ENCODE measurements around the gene ZYX.

The ZYX gene

DNA sequence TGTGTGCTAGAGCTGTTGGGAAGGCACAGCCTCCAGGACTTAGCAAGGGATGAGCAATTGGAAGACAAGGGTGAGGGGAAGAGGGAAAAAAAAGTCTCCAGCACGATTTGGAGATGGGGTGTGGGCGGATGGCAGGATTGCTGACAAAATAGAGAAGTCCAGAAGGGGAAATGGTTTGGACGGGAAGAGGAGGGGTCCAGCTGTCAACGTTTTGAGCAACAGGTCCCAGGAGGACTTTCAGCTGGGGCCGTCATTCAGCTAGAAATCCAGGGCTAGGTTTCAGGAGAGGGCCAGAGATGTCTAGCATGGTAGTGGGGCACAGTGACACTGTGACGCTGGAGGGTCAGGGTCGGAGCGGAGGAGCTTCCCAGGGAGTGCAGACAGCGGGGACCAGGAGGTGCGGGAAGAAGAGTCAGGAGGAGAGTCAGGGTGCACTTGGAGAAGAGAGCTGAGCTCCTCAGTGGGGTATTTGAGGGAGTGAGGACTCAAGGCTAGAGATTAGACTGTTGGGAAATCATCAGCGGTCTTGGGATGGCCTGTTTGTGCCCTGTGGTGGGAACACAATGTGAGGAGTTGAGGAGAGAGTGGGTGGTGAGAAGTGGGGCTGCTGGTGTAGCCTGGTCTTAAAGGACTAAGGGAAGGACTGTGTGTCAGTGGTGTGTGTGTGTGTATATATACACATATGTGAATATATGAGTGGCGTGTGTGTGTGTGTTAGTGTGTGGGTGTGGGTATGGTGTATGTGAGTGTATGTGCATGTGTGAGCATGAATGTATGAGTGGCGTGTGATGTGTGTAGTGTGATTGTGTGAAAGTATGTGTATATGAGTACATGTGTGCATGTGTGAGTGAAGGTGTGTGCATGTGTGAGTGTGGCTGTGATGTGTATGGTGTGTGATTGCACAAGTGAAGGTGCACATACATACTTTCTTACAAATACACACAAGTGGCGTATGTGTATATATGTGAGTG lies 3.8 kb downstream of the ZYX start:
- peak overlapping the region; percentile 91 for H3K4me3 ChIP-seq (ENCODE audit: low read depth, low read length)
- POLR2A ChIA-PET, result interaction anchor here (1.4 to 7.0 kb wide), 2 partner anchors 8 to 97 kb away, joined by 3 to 104 read pairs; partner anchors contain the start of gene CASP2
- TF ChIP-seq, protein P1, sequence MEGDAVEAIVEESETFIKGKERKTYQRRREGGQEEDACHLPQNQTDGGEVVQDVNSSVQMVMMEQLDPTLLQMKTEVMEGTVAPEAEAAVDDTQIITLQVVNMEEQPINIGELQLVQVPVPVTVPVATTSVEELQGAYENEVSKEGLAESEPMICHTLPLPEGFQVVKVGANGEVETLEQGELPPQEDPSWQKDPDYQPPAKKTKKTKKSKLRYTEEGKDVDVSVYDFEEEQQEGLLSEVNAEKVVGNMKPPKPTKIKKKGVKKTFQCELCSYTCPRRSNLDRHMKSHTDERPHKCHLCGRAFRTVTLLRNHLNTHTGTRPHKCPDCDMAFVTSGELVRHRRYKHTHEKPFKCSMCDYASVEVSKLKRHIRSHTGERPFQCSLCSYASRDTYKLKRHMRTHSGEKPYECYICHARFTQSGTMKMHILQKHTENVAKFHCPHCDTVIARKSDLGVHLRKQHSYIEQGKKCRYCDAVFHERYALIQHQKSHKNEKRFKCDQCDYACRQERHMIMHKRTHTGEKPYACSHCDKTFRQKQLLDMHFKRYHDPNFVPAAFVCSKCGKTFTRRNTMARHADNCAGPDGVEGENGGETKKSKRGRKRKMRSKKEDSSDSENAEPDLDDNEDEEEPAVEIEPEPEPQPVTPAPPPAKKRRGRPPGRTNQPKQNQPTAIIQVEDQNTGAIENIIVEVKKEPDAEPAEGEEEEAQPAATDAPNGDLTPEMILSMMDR (IDR thresholded peaks at IDR 0.05; ENCODE audit: insufficient read depth, low read length, missing control alignments), result no peak
- DNase-seq (ENCODE audit: low read depth, low spot score), result no peak
- CTCF ChIA-PET, result interaction anchor here (0.9 to 2.8 kb wide), 6 partner anchors 10 to 515 kb away, joined by 3 to 17 read pairs (median 4); no protein-coding TSS in a partner anchor

DNA sequence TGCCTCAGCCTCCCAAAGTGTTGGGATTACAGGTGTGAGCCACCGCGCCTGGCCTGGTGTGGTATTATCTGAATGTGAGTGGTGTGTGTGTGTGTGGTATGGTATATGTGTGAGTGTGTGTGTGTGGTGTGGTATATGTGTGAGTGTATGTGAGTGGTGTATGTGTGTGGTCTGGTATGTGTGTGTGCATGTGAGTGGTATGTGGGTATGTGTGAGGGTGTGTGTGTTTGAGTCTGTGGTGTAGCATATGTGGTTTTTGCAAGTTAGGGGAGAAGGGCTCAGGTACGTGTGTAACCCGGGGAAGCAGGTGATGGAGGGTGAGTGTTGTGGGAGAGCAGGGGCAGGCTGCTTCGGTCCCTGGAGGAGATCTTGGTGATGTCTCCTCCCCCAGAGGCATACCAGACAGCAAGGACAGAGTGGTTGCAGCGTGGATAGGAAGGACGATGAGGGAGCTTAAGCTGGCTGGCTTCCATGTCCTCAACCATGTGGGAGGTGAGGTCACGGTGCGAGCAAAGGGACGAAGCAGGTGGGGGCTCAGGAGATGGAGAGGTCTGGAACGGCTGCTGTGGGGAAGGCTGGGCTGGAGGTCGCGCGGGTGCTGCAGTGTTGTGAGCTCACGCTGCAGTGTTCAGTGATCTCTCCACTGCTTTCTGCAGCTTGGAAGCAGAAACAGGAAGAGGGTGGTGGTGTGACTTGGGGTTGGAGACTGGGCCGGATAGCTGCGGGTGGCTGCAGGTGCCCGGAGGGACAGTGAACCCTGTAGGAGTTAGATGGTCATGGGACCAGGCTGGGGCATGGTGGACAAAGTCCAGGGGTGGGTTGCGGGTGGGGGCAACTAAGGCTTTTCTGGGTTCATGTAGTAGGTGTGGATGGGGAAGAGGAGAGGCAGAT lies 5.0 kb downstream of the ZYX start:
- TF ChIP-seq, protein P1 (IDR thresholded peaks at IDR 0.05; ENCODE audit: insufficient read depth, low read length, missing control alignments), result no peak
- POLR2A ChIA-PET, result no interaction called here
- CTCF ChIA-PET, result interaction anchor here (0.6 kb wide), 1 partner anchor 364 kb away, joined by 3 read pairs; no protein-coding TSS in a partner anchor

DNA sequence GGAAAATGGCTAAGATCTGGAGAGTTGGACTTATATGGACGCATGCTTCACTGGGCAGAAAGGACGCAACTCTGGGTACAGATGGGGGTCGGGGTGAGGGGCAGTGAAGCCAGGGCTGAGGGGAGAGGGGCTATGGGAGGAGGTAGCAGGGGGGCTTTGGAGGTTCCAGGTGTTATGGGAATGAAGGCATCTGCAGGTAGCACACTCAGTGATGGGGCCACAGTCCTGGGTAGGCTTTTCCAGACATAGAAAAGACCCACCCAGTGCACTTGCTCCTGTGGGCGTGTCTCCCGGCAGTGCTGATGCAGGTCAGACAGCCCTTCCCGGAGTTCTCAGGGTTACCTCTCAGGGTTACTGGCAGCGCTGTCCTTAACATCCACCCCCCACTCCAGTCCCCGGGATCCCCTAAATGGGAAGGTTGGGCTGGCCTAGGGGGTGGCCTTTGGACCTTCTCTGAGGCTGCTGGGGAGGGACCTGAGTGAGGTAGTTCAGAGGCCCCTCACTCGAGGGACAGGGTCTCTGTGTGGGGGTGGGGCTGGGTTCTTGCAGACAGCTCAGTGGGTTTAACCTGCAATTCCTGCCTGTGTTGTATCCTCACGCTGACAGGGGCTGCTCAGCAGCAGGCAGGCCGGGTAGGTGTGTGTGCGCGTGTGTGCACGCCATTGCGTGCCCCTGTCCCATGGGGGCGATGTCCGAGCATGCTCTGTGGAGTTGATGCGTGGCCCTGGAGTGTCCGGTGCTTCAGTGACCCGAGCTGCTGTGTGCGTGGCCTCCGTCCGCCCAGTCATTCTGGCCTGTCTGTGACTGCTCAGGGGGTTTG lies 6.2 kb downstream of the ZYX start:
- ChIA-PET CTCF (interaction anchor here (1.2 to 3.3 kb wide), 5 partner anchors 7 to 147 kb away, joined by 3 to 20 read pairs (median 4); partner anchors contain the start of gene ZYX), POLR2A (interaction anchor here (1.0 to 1.6 kb wide), 2 partner anchors 20 to 147 kb away, joined by 4 to 8 read pairs; no protein-coding TSS in a partner anchor)
- TF ChIP-seq, protein P1 (IDR thresholded peaks at IDR 0.05; ENCODE audit: insufficient read depth, low read length, missing control alignments), result no peak
- DNase-seq (ENCODE audit: low read depth, low spot score), result no peak
- H3K4me3 ChIP-seq (ENCODE audit: low read depth, low read length), result no peak overlapping the region; the same call in 1 of the 2 replicates

More for the DNA sequence above, 5.0 kb downstream of the ZYX start:
- peak overlapping the region; percentile 39 for H3K4me3 ChIP-seq (ENCODE audit: low read depth, low read length)
- no peak for DNase-seq (ENCODE audit: low read depth, low spot score)

DNA sequence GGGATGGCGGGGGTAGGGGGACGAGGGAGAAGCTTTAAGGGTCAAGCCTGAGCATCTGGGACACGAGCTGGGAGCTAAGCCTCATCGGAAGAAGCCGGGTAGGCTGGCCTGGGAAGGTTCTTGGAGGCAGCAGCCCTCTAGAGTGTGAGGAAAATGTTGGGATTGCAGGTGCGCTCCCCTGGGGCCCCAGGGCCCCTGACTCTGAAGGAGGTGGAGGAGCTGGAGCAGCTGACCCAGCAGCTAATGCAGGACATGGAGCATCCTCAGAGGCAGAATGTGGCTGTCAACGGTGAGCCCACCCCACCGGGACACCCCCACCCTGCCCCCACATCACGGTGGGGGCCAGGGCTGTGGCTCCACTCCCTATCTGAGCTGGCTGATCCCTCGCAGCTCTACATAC lies 6.9 kb downstream of the ZYX start:
- POLR2A ChIA-PET, result interaction anchor here (1.0 to 1.6 kb wide), 2 partner anchors 19 to 148 kb away, joined by 4 to 8 read pairs; no protein-coding TSS in a partner anchor
- CTCF ChIA-PET, result interaction anchor here (1.2 to 3.3 kb wide), 5 partner anchors 8 to 148 kb away, joined by 3 to 20 read pairs (median 4); partner anchors contain the start of gene ZYX
- TF ChIP-seq, protein P1 (IDR thresholded peaks at IDR 0.05; ENCODE audit: insufficient read depth, low read length, missing control alignments), result no peak
- DNase-seq (ENCODE audit: low read depth, low spot score), result no peak
- H3K4me3 ChIP-seq (ENCODE audit: low read depth, low read length), result no peak overlapping the region

DNA sequence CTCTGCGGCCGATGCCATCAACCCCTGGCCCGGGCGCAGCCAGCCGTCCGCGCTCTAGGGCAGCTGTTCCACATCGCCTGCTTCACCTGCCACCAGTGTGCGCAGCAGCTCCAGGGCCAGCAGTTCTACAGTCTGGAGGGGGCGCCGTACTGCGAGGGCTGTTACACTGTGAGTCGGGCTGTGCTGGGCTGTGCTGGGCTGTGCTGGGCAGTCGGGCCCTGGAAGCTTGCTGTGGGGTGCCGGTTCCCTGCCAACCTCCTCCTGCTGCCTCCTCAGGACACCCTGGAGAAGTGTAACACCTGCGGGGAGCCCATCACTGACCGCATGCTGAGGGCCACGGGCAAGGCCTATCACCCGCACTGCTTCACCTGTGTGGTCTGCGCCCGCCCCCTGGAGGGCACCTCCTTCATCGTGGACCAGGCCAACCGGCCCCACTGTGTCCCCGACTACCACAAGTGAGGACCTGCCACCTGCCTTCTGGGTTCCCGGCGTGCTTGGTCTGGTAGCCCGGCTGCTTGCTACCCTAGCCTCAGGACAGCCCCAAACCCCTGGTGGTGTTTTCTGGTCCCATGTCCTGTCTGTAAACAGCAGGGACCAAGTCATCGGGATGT lies 7.5 kb downstream of the ZYX start:
- ChIA-PET CTCF (interaction anchor here (1.2 to 3.3 kb wide), 4 partner anchors 8 to 148 kb away, joined by 4 to 20 read pairs (median 6); partner anchors contain the start of gene ZYX), POLR2A (interaction anchor here (1.0 to 1.6 kb wide), 2 partner anchors 19 to 148 kb away, joined by 4 to 8 read pairs; no protein-coding TSS in a partner anchor)
- DNase-seq (ENCODE audit: low read depth, low spot score), result no peak
- H3K4me3 ChIP-seq (ENCODE audit: low read depth, low read length), result no peak overlapping the region
- TF ChIP-seq, protein P1 (IDR thresholded peaks at IDR 0.05; ENCODE audit: insufficient read depth, low read length, missing control alignments), result peak; percentile 2

Measured in AG04449 (cell line).